Measurements from ENCODE around the gene GSTM4. TPM values are rescaled to one million over a fixed set of nuclear protein-coding genes. Genes with fewer than 3 reads are reported as not detected.

GSTM4 gene
- polyA plus RNA-seq (2012; ENCODE audit: insufficient read depth, insufficient read length, low read depth): 36.2 TPM

DNA sequence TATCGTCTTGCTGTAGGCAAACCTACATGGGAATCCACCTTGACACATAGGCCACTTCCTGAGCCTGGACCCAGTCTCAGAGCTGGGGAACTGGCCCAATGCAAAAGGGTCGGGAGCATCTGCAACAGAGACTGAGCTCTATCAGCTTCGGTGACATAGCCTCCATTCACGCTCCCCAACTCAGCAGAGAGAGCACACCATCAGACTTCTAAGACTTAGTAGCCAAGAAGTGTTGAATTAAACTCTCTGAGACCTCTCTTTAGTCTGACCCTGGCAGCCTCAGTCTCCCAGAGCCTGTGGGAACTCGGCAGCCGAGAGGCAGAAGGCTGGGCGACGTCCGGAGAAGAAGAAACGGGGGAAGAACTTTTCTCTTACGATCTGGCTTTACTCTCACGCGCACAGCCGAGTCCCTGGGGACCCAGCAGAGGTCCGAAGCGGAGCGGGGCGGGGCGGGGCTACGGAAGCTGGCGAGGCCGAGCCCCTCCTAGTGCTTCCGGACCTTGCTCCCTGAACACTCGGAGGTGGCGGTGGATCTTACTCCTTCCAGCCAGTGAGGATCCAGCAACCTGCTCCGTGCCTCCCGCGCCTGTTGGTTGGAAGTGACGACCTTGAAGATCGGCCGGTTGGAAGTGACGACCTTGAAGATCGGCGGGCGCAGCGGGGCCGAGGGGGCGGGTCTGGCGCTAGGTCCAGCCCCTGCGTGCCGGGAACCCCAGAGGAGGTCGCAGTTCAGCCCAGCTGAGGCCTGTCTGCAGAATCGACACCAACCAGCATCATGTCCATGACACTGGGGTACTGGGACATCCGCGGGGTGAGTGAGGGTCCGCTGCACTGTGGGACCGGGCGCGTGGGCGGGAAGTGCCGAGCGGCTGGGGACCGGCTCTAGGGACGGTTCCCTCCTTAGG is at the start of gene GSTM4:
TSS of gene GSTM4 (plus strand) at position 485 of the 905 bp plus-strand sequence. CDS start at position 776, 291 bp downstream.
- no peaks in the 10 kb centered on the region for H3K9me3 ChIP-seq
- H3K27me3 ChIP-seq: no peaks in the 10 kb centered on the region
- H3K4me1 ChIP-seq: peaks cover 5% of the 10 kb centered on the region; the same call in 1 of the 2 replicates
- peak; percentile 90 for DNase-seq
- 0 out of 2 replicates have a peak, but pooled peaks have one; percentile 6 for TF ChIP-seq CTCF (IDR thresholded peaks at IDR 0.05; ENCODE audit: low read depth, low read length)
- H3K4me3 ChIP-seq (ENCODE audit: low read depth, low read length): peak within 1 kb of the TSS; percentile 84
- no peaks in the 10 kb centered on the region for H3K36me3 ChIP-seq

- H3K36me3 ChIP-seq: no peaks in the 10 kb centered on the region
- H3K27me3 ChIP-seq: no peaks in the 10 kb centered on the region
- no peak for TF ChIP-seq CTCF (IDR thresholded peaks at IDR 0.05; ENCODE audit: low read depth, low read length)
- no peaks in the 10 kb centered on the region for H3K4me1 ChIP-seq
- H3K4me3 ChIP-seq (ENCODE audit: low read depth, low read length): no peak overlapping the region
- DNase-seq: no peak
- no peaks in the 10 kb centered on the region for H3K9me3 ChIP-seq
These were observed 46.0 kb upstream of the GSTM4 start for GRCh38 chr1:109609881-109610280.

- no peaks in the 10 kb centered on the region for H3K4me1 ChIP-seq
- no peak for DNase-seq
These were observed 45.1 kb upstream of the GSTM4 start for GRCh38 chr1:109610609-109611307.

GRCh38 chr1:109611308-109611990 is 44.5 kb upstream of the GSTM4 start:
- no peak overlapping the region for H3K4me3 ChIP-seq (ENCODE audit: low read depth, low read length)
- H3K36me3 ChIP-seq: no peaks in the 10 kb centered on the region
- H3K4me1 ChIP-seq: no peaks in the 10 kb centered on the region
- no peak for TF ChIP-seq CTCF (IDR thresholded peaks at IDR 0.05; ENCODE audit: low read depth, low read length)
- H3K9me3 ChIP-seq: no peaks in the 10 kb centered on the region
- no peak for DNase-seq
- no peaks in the 10 kb centered on the region for H3K27me3 ChIP-seq

More at GRCh38 chr1:109610609-109611307, 45.1 kb upstream of the GSTM4 start:
- Histone ChIP-seq H3K27me3 (no peaks in the 10 kb centered on the region), H3K4me3 (ENCODE audit: low read depth, low read length) (no peak overlapping the region), H3K36me3 (no peaks in the 10 kb centered on the region), H3K9me3 (no peaks in the 10 kb centered on the region)
- no peak for TF ChIP-seq CTCF (IDR thresholded peaks at IDR 0.05; ENCODE audit: low read depth, low read length)

GRCh38 chr1:109613361-109614147 is 42.3 kb upstream of the GSTM4 start:
- TF ChIP-seq CTCF (IDR thresholded peaks at IDR 0.05; ENCODE audit: low read depth, low read length): no peak
- Histone ChIP-seq H3K27me3 (no peaks in the 10 kb centered on the region), H3K4me3 (ENCODE audit: low read depth, low read length) (no peak overlapping the region), H3K36me3 (no peaks in the 10 kb centered on the region), H3K4me1 (peaks cover 19% of the 10 kb centered on the region), H3K9me3 (no peaks in the 10 kb centered on the region)
- DNase-seq: no peak
